ENCODE results near the gene UCHL3. TPM values are rescaled to one million over a fixed set of nuclear protein-coding genes. Genes with fewer than 3 reads are reported as not detected.

UCHL3 gene
- total and polyA plus RNA-seq, 8 donors: 20.5 to 27.1 (median 22.7) TPM

DNA sequence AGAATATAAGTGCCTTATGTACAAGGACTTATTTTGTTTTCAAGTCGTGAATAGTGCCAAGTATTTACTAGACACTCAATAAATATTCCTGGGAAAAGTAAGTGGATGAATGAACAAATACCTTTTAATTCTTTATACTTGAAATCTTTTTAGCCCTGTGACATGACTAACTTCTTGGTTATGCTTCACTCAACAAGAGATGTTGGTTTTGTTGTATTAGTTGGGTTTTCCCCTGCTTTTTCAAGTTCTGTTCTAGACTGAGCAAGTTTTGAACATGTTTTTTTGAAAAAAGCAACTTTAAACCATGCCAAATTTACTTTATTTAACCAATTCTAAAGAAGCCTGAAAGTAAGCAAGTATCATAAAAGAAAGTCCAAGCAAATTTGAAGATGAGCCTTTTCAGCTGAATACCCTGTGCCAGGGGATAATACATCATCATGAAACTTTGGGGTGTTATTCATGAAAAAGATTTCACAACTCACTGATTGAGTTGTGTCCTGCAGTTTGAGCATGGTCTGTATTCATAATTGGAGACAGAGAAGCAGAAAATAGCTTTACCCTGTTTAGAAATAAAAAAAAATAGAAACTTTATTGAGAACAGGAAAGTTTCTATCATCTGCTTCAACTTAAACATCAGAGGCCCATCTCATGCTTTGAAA, 97.7 kb downstream of the UCHL3 start:
- intact Hi-C loops (cut with DNase I): no loop called here
- Histone ChIP-seq H3K27ac (no peak overlapping the region), H3K4me3 (no peak overlapping the region), H3K36me3 (no peaks in the 10 kb centered on the region), H3K4me1 (no peaks in the 10 kb centered on the region), H3K27me3 (no peaks in the 10 kb centered on the region), H3K9me3 (no peaks in the 10 kb centered on the region)
- DNase-seq (no peak), ATAC-seq (no peak)
- TF ChIP-seq, protein P1, sequence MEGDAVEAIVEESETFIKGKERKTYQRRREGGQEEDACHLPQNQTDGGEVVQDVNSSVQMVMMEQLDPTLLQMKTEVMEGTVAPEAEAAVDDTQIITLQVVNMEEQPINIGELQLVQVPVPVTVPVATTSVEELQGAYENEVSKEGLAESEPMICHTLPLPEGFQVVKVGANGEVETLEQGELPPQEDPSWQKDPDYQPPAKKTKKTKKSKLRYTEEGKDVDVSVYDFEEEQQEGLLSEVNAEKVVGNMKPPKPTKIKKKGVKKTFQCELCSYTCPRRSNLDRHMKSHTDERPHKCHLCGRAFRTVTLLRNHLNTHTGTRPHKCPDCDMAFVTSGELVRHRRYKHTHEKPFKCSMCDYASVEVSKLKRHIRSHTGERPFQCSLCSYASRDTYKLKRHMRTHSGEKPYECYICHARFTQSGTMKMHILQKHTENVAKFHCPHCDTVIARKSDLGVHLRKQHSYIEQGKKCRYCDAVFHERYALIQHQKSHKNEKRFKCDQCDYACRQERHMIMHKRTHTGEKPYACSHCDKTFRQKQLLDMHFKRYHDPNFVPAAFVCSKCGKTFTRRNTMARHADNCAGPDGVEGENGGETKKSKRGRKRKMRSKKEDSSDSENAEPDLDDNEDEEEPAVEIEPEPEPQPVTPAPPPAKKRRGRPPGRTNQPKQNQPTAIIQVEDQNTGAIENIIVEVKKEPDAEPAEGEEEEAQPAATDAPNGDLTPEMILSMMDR (IDR thresholded peaks at IDR 0.05): no peak

DNA sequence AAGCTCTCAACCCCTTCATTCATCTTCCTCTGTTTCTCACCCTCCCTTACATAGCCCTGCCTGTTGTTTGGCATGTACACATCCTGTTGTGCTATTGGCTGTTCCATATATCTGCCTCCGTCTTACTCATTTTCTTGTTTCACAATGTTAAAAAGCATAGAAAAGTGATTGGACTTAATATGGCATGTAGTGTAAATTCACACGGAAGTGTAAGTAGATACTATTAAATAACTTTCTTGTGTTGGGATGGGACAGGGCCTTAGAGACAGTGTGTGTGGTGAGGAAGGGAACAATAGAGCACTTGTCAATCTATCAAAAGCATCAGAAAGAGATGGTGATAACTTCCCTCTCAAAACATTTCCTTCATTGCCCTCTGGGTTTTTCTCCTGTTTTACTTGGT, 98.9 kb downstream of the UCHL3 start:
- H3K27me3 ChIP-seq: no peaks in the 10 kb centered on the region
- intact Hi-C loops (cut with DNase I): no loop called here
- TF ChIP-seq, protein P1 (IDR thresholded peaks at IDR 0.05): no peak
- no peak overlapping the region for H3K4me3 ChIP-seq
- ATAC-seq (no peak), DNase-seq (no peak)
- no peaks in the 10 kb centered on the region for H3K36me3 ChIP-seq
- no peak overlapping the region for H3K27ac ChIP-seq
- H3K4me1 ChIP-seq: no peaks in the 10 kb centered on the region
- no peaks in the 10 kb centered on the region for H3K9me3 ChIP-seq

DNA sequence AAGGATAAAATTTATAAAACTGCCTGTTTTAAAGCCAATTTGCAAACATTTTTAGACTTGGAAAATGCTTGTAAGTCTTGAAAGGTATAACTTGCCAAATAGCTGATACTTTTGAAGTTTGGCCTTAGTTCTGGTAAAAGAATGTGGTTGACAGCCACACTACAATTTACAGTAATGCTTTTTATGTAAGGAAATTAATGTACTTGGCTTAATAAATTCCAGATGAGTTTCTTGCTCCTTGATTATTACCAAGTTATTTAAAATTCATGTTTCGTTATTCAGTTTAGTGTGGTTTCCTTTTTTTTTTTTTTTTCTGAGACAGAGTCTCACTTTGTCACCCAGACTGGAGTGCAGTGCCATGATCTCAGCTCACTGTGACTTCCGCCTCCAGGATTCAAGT, 101.4 kb downstream of the UCHL3 start:
- TF ChIP-seq, protein P1 (IDR thresholded peaks at IDR 0.05): no peak
- intact Hi-C loops (cut with DNase I): no loop called here
- Histone ChIP-seq H3K4me1 (no peaks in the 10 kb centered on the region), H3K27ac (no peak overlapping the region), H3K9me3 (no peaks in the 10 kb centered on the region), H3K36me3 (no peaks in the 10 kb centered on the region), H3K27me3 (no peaks in the 10 kb centered on the region), H3K4me3 (no peak overlapping the region)
- DNase-seq (no peak), ATAC-seq (no peak)

DNA sequence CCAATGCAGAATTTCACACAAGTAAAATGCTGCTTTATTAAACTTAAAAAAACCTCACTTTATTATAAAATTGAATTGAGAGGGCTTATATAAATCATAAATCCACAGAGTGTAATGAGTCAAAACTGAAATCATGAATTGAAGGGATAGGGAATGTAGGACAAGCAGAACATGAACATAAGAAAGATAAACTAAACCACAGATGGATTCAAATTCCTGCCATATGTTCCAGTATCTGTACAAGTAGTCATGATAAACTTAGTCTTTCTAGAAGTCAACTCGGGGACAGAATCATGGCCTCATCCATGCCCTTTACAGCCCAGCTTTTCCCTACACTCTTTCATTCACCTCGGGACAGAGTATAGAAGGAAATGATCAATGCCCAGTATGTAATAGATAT, 103.1 kb downstream of the UCHL3 start:
- intact Hi-C loops (cut with DNase I): no loop called here
- DNase-seq (no peak), ATAC-seq (no peak)

More for the DNA sequence above, 103.1 kb downstream of the UCHL3 start:
- H3K27me3 ChIP-seq: no peaks in the 10 kb centered on the region
- no peak overlapping the region for H3K4me3 ChIP-seq
- H3K36me3 ChIP-seq: no peaks in the 10 kb centered on the region
- TF ChIP-seq, protein P1 (IDR thresholded peaks at IDR 0.05): no peak
- H3K27ac ChIP-seq: no peak overlapping the region
- no peaks in the 10 kb centered on the region for H3K4me1 ChIP-seq
- no peaks in the 10 kb centered on the region for H3K9me3 ChIP-seq

Other genes with a start within 250 kb of the UCHL3 start
- 10 to 100 TPM; 16.6 to 17.3 TPM for gene TBC1D4, start 67.6 kb upstream of the UCHL3 start, total RNA-seq
- gene TBC1D4, start 67.6 kb upstream of the UCHL3 start, polyA plus RNA-seq (ENCODE audit: insufficient read length in 6 of 6): 10 to 100 TPM; 22.4 to 31.7 (median 27.8) TPM
- gene COMMD6, start 11.9 kb upstream of the UCHL3 start, total RNA-seq: 100 to 1,000 TPM; 118 to 153 TPM
- gene COMMD6, start 11.9 kb upstream of the UCHL3 start, polyA plus RNA-seq (ENCODE audit: insufficient read length in 6 of 6): 100 to 1,000 TPM; 242 to 287 (median 270) TPM
- gene LMO7, start 86.5 kb downstream of the UCHL3 start, total RNA-seq: 100 to 1,000 TPM; 360 to 669 TPM
- 100 to 1,000 TPM; 123 to 214 (median 197) TPM for gene LMO7, start 86.5 kb downstream of the UCHL3 start, polyA plus RNA-seq (ENCODE audit: insufficient read length in 6 of 6)